K562 (cell line): Measurements from ENCODE around the gene TRIM69. TPM values are rescaled to one million over a fixed set of nuclear protein-coding genes. Genes with fewer than 3 reads are reported as not detected.
A peak's percentile ranks its signal among the peaks of the same experiment; 100 is the strongest.

Source experiments
- BDP1 ChIP-seq: IDR thresholded peaks from 3 replicates; pipeline ENCODE4 v1.6.1; 2011; ENCODE audit not compliant: insufficient read length, insufficient read depth
- CHD1 ChIP-seq: fragments of 200-600 bp; sonication (generic); IDR thresholded peaks from one replicate; pipeline ENCODE4 v1.6.1; 2012; ENCODE audit warnings: mild to moderate bottlenecking, moderate library complexity, low read length, inconsistent platforms
- CREM ChIP-seq: IDR thresholded peaks from 2 replicates; pipeline ENCODE4 v1.6.1; 2014; ENCODE audit warnings: antibody characterized with exemption, low read depth
- ELF1 ChIP-seq: fragments of 200-800 bp; sonication (Bioruptor generic); IDR thresholded peaks from 2 replicates; pipeline ENCODE4 v1.6.1; 2016; ENCODE audit warnings: missing genetic modification characterization, missing compliant biosample characterization
- ETV1 ChIP-seq: fragments of 450-650 bp; conservative IDR thresholded peaks from 2 replicates; pipeline ENCODE4 v1.6.1; 2016; ENCODE audit warnings: missing genetic modification characterization, control low read depth, low read depth, missing compliant biosample characterization
- FOXJ2 ChIP-seq: fragments of 200-800 bp; sonication (Bioruptor generic); IDR thresholded peaks from 2 replicates; pipeline ENCODE4 v1.6.1; 2016; ENCODE audit warnings: missing genetic modification characterization, missing compliant biosample characterization
- FUS ChIP-seq: fragments of 200-400 bp; formaldehyde crosslinking; optimal IDR thresholded peaks from 2 replicates; pipeline ENCODE3; 2017; ENCODE audit warnings: low read depth, low read length
- GABPA ChIP-seq: fragments of 200-800 bp; sonication (Bioruptor generic); conservative IDR thresholded peaks from 2 replicates; pipeline ENCODE4 v1.6.1; 2016; ENCODE audit warnings: low read depth, missing genetic modification characterization, missing compliant biosample characterization
- HIVEP1 ChIP-seq: fragments of 250-450 bp; sonication (Bioruptor Pico); IDR thresholded peaks from 2 replicates; pipeline ENCODE4 v1.4.0; 2020; ENCODE audit warnings: mild to moderate bottlenecking
- NR1H2 ChIP-seq: sonication (generic); formaldehyde crosslinking; IDR thresholded peaks from 2 replicates; pipeline ENCODE4 v1.4.0; 2020; ENCODE audit warnings: mild to moderate bottlenecking, missing genetic modification reagents
- NR3C1 ChIP-seq: sonication (generic); formaldehyde crosslinking; IDR thresholded peaks from 2 replicates; pipeline ENCODE4 v1.8.1; 2022; ENCODE audit warnings: missing genetic modification reagents
- POLR3A ChIP-seq: IDR thresholded peaks from 2 replicates; pipeline ENCODE4 v1.6.1; 2011; ENCODE audit warnings: borderline replicate concordance, mild to moderate bottlenecking, moderate library complexity; ENCODE audit not compliant: insufficient read length, insufficient read depth; ENCODE audit errors: extremely low read depth
- SMC3 ChIP-seq: conservative IDR thresholded peaks from 2 replicates; pipeline ENCODE4 v1.6.1; 2011; ENCODE audit warnings: low read depth, low read length, improper control_type of control experiment; ENCODE audit not compliant: insufficient read depth
- SNRNP70 ChIP-seq: fragments of 200-400 bp; formaldehyde crosslinking; optimal IDR thresholded peaks from 2 replicates; pipeline ENCODE3; 2017; ENCODE audit warnings: low read depth, low read length
- SREBF2 ChIP-seq: sonication (generic); formaldehyde crosslinking; IDR thresholded peaks from 2 replicates; pipeline ENCODE4 v1.4.0; 2020; ENCODE audit warnings: mild to moderate bottlenecking, missing genetic modification reagents
- TAF1 ChIP-seq: IDR thresholded peaks from 2 replicates; pipeline ENCODE4 v1.6.1; 2011; ENCODE audit warnings: mild to moderate bottlenecking, low read length, moderate library complexity; ENCODE audit not compliant: insufficient read depth, control insufficient read depth, severe bottlenecking; ENCODE audit errors: extremely low read depth
- TCFL5 ChIP-seq: fragments of 250-450 bp; sonication (Bioruptor Pico); conservative IDR thresholded peaks from 2 replicates; pipeline ENCODE4 v1.6.1; 2021; ENCODE audit warnings: mild to moderate bottlenecking, moderate library complexity, matching md5 sums
- TFAP4 ChIP-seq: sonication (generic); formaldehyde crosslinking; IDR thresholded peaks from 2 replicates; pipeline ENCODE4 v1.8.0; 2022; ENCODE audit warnings: missing genetic modification reagents, mild to moderate bottlenecking, moderate library complexity, borderline replicate concordance
- ZNF318 ChIP-seq, 2 experiments: fragments of 450-650 bp; IDR thresholded peaks; 2 replicates each; pipeline ENCODE4 v1.6.1; 2016; ENCODE audit warnings: mild to moderate bottlenecking in 2 of 2, borderline replicate concordance in 1 of 2, low read depth in 1 of 2, moderate library complexity in 1 of 2
- ZNF431 ChIP-seq: sonication (generic); formaldehyde crosslinking; IDR thresholded peaks from 2 replicates; pipeline ENCODE4 v1.8.0; 2022; ENCODE audit warnings: mild to moderate bottlenecking, missing genetic modification reagents
- polyA plus RNA-seq, 8 experiments: library from polyadenylated mRNA; depleted of rRNA in 4 of 8; stranded (reverse) in 5 of 8; unstranded in 3 of 8; fragments of >200 nt; fragmentation: Nextera tagmentation in 2 of 8; fragmentation: Illumina TruSeq in 1 of 8; extraction: Ambion mirVana in 2 of 8; extraction: Trizol in 1 of 8; gene quantifications; 2 replicates each; pipeline versions ENCODE4 v1.2.1 to v1.2.3, GENCODE V29; 2011 to 2014; ENCODE audit warnings: inconsistent platforms in 1 of 8, missing spikeins in 1 of 8
- total RNA-seq, 7 experiments: library from RNA; depleted of rRNA in 6 of 7; stranded (reverse); fragments of >200 nt in 6 of 7; fragmentation: Illumina TruSeq in 2 of 7; extraction: Trizol in 2 of 7; gene quantifications; 2 replicates each; pipeline versions ENCODE4 v1.2.1 to v1.2.3, GENCODE V29; 2011 to 2021; ENCODE audit warnings: low replicate concordance in 1 of 7

The TRIM69 gene
- total and polyA plus RNA-seq, 9 of the 15 experiments (the other 6 are each of a cell fraction or from before 2014, with no cell fraction given) = 1.0 to 4.3 (median 2.3) TPM

GRCh38 chr15:44711743-44712345 lies 24.5 kb upstream of the TRIM69 start (continued):
- TF ChIP-seq BDP1 (no peak), HIVEP1 (CRISPR knock-in tag) (no peak), TCFL5 (no peak), ETV1 (peak; percentile 62), SREBF2 (CRISPR knock-in tag) (no peak), NR3C1 (no peak; the same call in 1 of the 2 replicates), FOXJ2 (tag) (no peak), SMC3 (no peak), ZNF318 (IDR thresholded peaks at IDR 0.05; ENCODE audit: borderline replicate concordance in 1 of 2, low read depth in 1 of 2) (no peak), GABPA (no peak; the same call in 1 of the 2 replicates), TFAP4 (peak; percentile 78; the same call in 1 of the 2 replicates), CREM (no peak), CHD1 (peak; percentile 47), SNRNP70 (peak; percentile 61), POLR3A (no peak), NR1H2 (CRISPR knock-in tag) (0 out of 2 replicates have a peak, but pooled peaks have one; percentile 55), TAF1 (no peak), FUS (no peak), ZNF431 (CRISPR knock-in tag) (no peak; the same call in 1 of the 2 replicates), ELF1 (no peak)
